ENCODE results near the gene DAPK1. TPM values are rescaled to one million over a fixed set of nuclear protein-coding genes. Genes with fewer than 3 reads are reported as not detected.

The DAPK1 gene
- total RNA-seq, 1 experiment from 2014 or later, result 133 TPM

GRCh38 chr9:87504938-87505337 is 7.3 kb downstream of the DAPK1 start:
- CTCF ChIA-PET, result no interaction called here
- no peaks in the 10 kb centered on the region for H3K9me3 Mint-ChIP-seq (ENCODE audit: low read depth, unreplicated experiment)
- no TSS peak for BruUV-seq (replicated peaks)
- peaks cover 54% of the 10 kb centered on the region for H3K36me3 Mint-ChIP-seq (ENCODE audit: insufficient read depth, unreplicated experiment)
- no peak overlapping the region for H3K27ac Mint-ChIP-seq (ENCODE audit: unreplicated experiment)
- intact Hi-C loops (cut with micrococcal nuclease; ENCODE audit: unreplicated experiment), result loop anchor here (5.0 to 10.0 kb wide), 4 partner anchors 70 to 157 kb away; no protein-coding TSS in a partner anchor
- H3K4me3 Mint-ChIP-seq (ENCODE audit: low read depth, unreplicated experiment), result no peak overlapping the region
- H3K27me3 Mint-ChIP-seq (ENCODE audit: unreplicated experiment), result no peaks in the 10 kb centered on the region
- DNase-seq, result no peak
- no peak for TF ChIP-seq CTCF (IDR thresholded peaks at IDR 0.05; ENCODE audit: unreplicated experiment)
- H3K4me1 Mint-ChIP-seq (ENCODE audit: low read depth, unreplicated experiment), result peaks cover 47% of the 10 kb centered on the region

- no peak for TF ChIP-seq CTCF (IDR thresholded peaks at IDR 0.05; ENCODE audit: unreplicated experiment)
- peaks cover 54% of the 10 kb centered on the region for H3K36me3 Mint-ChIP-seq (ENCODE audit: insufficient read depth, unreplicated experiment)
- H3K9me3 Mint-ChIP-seq (ENCODE audit: low read depth, unreplicated experiment), result no peaks in the 10 kb centered on the region
- DNase-seq, result peak; percentile 41
- peaks cover 40% of the 10 kb centered on the region for H3K4me1 Mint-ChIP-seq (ENCODE audit: low read depth, unreplicated experiment)
- intact Hi-C loops (cut with micrococcal nuclease; ENCODE audit: unreplicated experiment), result loop anchor here (5.0 to 10.0 kb wide), 3 partner anchors 69 to 156 kb away; no protein-coding TSS in a partner anchor
- no peaks in the 10 kb centered on the region for H3K27me3 Mint-ChIP-seq (ENCODE audit: unreplicated experiment)
- H3K4me3 Mint-ChIP-seq (ENCODE audit: low read depth, unreplicated experiment), result peak overlapping the region; percentile 32
- no TSS peak for BruUV-seq (replicated peaks)
- CTCF ChIA-PET, result interaction anchor here (0.7 to 1.0 kb wide), 4 partner anchors 9 to 108 kb away, joined by 3 to 4 read pairs (median 3); partner anchors contain the start of gene DAPK1
- H3K27ac Mint-ChIP-seq (ENCODE audit: unreplicated experiment), result peak overlapping the region; percentile 79
These were observed 8.4 kb downstream of the DAPK1 start for GRCh38 chr9:87505869-87506678.

GRCh38 chr9:87507576-87507975 is 9.9 kb downstream of the DAPK1 start:
- TF ChIP-seq CTCF (IDR thresholded peaks at IDR 0.05; ENCODE audit: unreplicated experiment), result no peak
- intact Hi-C loops (cut with micrococcal nuclease; ENCODE audit: unreplicated experiment), result loop anchor here (5.0 to 10.0 kb wide), 3 partner anchors 67 to 155 kb away; no protein-coding TSS in a partner anchor
- no peaks in the 10 kb centered on the region for H3K9me3 Mint-ChIP-seq (ENCODE audit: low read depth, unreplicated experiment)
- H3K27me3 Mint-ChIP-seq (ENCODE audit: unreplicated experiment), result no peaks in the 10 kb centered on the region
- H3K36me3 Mint-ChIP-seq (ENCODE audit: insufficient read depth, unreplicated experiment), result peaks cover 61% of the 10 kb centered on the region
- DNase-seq, result no peak
- H3K4me1 Mint-ChIP-seq (ENCODE audit: low read depth, unreplicated experiment), result peaks cover 38% of the 10 kb centered on the region
- no TSS peak for BruUV-seq (replicated peaks)
- H3K4me3 Mint-ChIP-seq (ENCODE audit: low read depth, unreplicated experiment), result no peak overlapping the region
- CTCF ChIA-PET, result no interaction called here
- H3K27ac Mint-ChIP-seq (ENCODE audit: unreplicated experiment), result no peak overlapping the region

GRCh38 chr9:87510252-87510683 is 12.6 kb downstream of the DAPK1 start:
- Mint-ChIP-seq H3K27ac (ENCODE audit: unreplicated experiment) (no peak overlapping the region), H3K36me3 (ENCODE audit: insufficient read depth, unreplicated experiment) (peaks cover 73% of the 10 kb centered on the region), H3K4me3 (ENCODE audit: low read depth, unreplicated experiment) (no peak overlapping the region), H3K27me3 (ENCODE audit: unreplicated experiment) (no peaks in the 10 kb centered on the region), H3K4me1 (ENCODE audit: low read depth, unreplicated experiment) (peaks cover 44% of the 10 kb centered on the region), H3K9me3 (ENCODE audit: low read depth, unreplicated experiment) (no peaks in the 10 kb centered on the region)
- TF ChIP-seq CTCF (IDR thresholded peaks at IDR 0.05; ENCODE audit: unreplicated experiment), result no peak
- no TSS peak for BruUV-seq (replicated peaks)
- intact Hi-C loops (cut with micrococcal nuclease; ENCODE audit: unreplicated experiment), result no loop called here
- no peak for DNase-seq
- CTCF ChIA-PET, result no interaction called here

Data from Calu3 (cell line).